Renal cortex interstitium (tissue), 11 donors: ENCODE data around the gene DPY19L3. TPM values are rescaled to one million over a fixed set of nuclear protein-coding genes. Genes with fewer than 3 reads are reported as not detected.
"Not testable (repeated sequence)": the region's sequence is repeated elsewhere in the genome, so short reads cannot be mapped to it uniquely, and the experiment has no call there.

Experiments used
- DNase-seq, 11 donors: peaks; one replicate each; pipeline ENCODE4 v3.0.0-alpha.2; 2013; ENCODE audit warnings: low read depth in 9 of 11, low spot score in 4 of 11; ENCODE audit errors: extremely low read depth in 1 of 11
- polyA plus RNA-seq, 3 donors: library from polyadenylated mRNA; unstranded; fragments of 120-200 nt; gene quantifications; one replicate each; pipeline ENCODE4 v1.2.1, GENCODE V29; 2013; ENCODE audit not compliant: insufficient read length in 3 of 3

The DPY19L3 gene
- polyA plus RNA-seq, 3 donors = 59.5 to 72.0 (median 70.0) TPM

DNA sequence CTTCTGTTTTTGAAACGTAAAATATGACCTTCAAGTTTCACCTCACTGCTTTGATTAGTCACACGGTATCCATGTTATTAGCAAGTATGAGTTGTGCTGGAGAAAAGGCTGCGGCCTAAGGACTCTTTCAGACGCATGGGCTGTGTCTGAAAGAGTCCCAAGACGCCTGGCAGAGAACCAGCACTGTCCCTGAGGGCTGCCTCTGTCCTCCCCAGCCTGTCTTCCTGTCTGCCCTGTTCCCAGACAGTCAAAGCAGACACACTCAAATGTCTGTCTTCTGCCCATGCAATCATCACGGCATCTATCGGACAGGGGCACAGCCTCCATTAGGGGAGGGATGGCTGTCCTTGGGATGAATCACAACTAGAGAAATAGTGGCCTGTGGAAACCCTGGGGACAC, 65.5 kb downstream of the DPY19L3 start:
- DNase-seq = no peak

DNA sequence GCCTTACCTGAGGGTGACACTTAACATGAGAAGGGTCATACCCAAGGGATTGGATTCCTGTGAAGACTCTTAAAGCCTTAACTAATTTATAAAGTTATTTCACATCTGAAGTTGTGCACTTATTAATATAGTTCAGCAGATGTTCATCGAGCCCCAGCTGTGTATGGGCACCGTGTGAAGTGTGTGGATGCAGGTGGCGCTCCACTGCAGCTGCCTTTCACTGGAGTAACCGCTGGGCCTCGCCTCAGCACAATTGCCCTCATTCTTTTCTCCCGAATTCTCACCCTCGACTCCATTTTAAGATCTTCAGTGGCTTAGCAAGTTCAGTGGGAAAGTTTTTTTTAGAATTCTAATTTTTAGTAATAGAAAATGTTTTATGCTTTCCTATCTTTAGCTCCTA, 66.2 kb downstream of the DPY19L3 start:
- no peak for DNase-seq

DNA sequence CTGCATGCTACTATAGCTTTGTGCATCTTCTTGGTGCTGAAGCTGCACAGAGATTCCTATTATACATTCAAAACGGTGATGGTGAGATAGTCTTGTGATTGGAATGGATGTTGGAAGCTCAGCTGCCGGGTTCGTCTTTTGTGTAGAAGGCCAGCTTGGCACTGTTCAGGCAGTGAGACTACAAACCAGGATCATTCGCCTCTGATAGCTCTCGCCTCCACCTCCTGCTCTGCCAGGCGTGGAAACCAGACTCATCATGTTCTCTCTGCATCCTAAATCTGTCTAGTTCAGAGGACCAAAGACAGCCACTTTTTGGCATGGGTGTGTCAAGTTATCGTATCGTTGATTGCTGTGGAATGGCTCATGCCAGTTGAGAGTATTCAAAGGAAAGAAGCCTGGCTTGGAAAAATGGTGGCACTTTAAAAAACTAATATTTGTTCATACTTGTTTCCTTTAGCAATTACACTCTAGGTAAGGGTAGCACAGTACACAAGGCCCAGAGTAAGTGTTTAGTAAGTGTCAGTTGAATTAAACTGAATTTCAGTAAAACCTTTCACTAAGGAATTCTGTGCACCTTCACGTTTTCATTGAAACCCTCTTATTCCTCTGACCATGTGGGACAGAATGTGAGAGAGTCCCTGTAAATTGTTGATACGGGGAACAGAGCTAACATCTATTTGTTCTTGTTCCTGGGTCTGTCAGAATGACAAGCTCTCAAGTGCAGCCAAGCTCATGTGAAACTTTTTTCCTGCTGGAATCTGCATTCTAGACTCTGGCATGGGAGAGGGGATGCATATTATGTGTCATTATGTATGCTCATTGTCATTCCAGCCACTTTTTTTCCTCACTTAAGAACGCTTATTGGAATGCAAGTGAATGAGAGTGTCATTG, 69.8 kb downstream of the DPY19L3 start:
- DNase-seq = no peak

DNA sequence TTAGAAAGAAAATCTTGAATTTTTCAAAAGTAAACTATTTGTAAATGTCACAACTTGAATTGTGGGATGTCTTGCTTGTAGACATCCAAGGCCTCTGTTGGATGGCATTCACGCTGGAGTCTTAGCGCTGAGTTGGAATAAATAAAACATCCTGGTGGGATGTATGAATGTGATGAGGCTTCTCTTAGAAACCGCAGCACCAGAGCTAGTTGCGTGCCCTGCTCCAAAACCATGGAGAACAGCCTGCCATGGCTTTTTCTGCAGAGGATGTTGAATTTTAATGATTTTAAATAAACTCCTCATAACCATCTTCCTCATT, 70.4 kb downstream of the DPY19L3 start:
- no peak for DNase-seq

DNA sequence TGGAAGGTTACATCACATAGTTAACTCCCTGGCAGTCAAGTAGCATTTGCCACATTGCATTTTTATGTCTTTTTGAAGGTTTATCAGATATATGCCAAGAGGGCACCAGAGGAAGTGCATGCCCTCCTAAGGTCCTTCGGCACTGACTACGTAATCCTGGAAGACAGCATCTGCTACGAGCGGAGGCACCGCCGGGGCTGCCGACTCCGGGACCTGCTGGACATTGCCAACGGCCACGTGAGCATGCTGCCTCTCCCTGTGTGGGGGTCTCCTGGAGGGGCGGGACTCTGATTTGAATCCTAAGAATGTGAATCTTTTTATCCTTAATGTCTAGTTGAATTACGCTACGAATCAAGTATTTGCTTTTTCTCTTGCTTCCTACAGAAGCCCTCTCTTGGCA, 74.8 kb downstream of the DPY19L3 start:
- DNase-seq = no peak

DNA sequence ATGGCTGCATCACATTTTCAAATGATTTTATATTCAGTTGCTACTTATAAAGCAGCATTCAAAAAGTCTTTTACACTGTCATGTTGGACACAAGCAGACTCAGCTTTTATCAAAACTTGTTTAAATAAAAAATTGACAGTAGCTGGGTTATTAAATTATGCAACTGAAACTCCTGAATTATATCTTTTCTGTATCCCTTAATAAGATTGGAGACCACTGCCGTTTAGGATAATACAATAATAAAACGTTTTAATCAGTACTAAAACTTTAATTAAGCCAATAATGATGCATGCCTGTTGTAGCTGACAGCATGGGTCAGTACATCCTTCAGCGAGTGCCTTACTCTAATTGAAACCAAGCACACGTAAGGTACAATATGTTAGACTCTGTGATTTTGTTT, 78.0 kb downstream of the DPY19L3 start:
- DNase-seq = no peak

DNA sequence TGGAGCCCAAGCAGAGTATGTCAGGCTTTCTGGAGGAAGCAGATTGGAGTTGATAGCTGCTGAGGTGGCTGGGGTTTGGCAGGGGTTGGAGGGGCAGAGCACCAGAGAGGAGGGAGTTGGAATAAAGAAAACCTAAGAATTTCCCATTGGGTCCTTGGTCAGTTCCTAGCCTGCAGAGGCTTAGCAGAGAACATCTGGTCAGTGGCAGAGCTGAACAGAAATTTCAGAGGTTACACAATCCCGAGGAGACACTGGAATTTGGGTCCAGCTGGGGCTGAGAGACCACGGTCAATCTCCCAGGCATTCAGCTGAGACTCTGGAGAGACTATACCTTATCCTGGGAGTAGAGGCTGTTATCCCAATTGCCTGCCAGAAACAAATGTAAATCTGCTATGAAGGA, 84.4 kb downstream of the DPY19L3 start:
- DNase-seq = no peak

DNA sequence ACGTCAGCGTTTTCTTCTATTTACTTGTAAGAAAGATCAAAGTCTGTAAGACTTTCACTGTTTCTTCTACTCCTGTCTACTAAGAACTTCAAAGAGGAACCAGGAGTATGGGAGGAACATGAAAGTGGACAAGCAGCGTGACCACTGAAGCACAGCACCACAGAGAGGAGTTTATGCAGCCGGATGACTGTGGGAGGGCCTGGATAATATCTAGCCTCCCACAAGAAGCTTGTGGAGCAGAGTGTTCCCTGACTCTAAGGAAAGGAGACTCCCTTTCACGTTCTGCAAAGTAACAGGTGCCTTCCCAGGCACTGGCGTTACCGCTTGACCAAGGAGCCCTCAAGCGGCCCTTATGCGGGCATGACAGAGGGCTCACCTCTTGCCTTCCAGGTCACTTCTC, 91.8 kb downstream of the DPY19L3 start:
- DNase-seq = peak in 7 of 11 donors; percentile 1 to 14 (median 8)

DNA sequence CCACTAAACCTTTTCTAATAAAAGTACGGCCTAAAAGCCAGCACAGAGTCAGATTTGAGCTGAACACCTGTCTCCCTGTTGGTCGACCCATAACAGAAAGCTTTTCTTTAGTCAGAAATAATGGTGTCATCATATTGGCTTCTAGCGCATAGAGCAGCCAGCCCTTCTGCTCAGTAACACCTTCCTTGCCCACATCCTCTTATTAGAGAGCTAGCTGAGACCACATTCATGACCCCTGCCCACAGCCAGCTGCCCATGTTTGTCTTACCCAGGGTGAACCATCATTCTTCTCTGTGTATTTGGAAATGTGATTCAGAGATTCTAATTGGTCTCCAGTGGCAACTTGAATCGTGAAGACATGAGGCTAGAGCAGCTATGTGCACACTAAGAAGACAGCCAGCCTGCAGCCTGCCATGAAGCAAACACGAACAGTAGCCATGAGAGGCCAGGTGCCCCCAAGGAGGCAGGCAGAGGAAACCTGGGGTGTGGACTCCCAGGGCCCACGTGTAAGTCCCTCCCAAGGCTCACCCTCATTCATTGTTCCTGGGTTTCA, 93.2 kb downstream of the DPY19L3 start:
- no peak for DNase-seq

DNA sequence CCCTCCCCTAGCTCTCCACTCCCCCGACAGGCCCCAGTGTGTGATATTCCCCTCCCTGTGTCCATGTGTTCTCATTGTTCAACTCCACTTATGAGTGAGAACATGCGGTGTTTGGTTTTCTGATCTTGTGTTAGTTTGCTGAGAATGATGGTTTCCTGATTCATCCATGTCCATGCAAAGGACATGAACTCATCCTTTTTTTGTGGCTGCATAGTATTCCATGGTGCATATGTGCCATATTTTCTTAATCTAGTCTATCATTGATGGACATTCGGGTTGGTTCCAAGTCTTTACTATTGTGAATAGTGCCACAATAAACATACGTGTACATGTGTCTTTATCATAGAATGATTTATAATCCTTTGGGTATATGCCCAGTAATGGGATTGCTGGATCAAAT, 106.9 kb downstream of the DPY19L3 start:
- DNase-seq = not testable (repeated sequence)

DNA sequence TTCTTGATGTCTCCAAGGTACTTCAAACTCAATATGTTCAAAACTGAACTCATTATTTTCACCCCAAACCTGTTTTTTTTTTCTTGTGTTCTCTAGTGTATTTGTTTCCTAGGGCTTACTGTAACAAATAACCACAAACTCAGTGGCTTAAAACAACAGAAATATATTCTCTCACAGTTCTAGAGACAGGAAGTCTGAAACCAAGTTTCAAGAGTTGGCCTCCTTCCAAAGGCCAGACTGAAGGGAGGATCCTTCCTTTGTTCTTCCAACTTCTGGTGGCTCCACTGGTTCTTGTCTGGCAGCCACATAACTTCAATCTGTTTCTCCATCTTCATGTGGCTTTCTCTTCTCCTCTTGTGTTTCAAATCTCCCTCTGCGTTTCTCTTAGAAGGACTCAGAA, 113.5 kb downstream of the DPY19L3 start:
- no peak for DNase-seq

DNA sequence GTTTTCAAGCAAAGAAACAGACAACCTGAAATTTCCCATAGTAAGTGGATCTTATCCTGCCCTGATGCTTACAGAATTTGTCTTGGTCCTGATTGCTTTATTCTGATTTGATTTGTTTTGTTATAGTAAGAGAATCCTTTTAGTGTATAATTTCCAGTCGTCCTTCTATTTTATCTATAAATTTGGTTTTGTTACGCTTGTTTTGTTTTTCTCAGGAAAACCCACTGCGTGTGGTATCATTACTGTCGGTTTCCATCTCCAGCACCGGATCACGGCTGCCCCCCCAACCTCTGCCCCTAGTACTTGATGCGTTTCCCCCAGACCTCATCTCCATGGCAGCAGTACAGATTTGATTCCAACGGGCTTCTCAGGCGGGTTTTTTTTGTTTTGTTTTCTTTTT, 117.4 kb downstream of the DPY19L3 start:
- DNase-seq = no peak

DNA sequence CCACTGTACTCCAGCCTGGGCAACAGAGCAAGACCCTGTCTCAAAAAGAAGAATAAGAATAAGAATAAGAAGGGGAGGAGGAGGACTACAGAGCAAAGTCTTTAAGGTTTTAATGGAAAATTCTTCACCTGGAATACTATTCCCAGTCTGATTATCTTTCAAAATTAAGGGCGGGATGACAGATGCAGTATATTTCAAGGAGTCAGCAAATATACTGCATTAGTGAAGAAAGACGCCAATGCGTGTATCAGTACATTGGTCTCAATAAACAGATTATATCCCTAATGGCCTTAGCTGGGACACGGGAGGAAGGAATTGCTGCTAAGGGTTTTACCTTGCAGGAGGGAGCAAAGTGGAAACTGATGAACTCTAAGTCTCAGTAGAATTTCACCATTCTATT, 121.3 kb downstream of the DPY19L3 start:
- no peak for DNase-seq

DNA sequence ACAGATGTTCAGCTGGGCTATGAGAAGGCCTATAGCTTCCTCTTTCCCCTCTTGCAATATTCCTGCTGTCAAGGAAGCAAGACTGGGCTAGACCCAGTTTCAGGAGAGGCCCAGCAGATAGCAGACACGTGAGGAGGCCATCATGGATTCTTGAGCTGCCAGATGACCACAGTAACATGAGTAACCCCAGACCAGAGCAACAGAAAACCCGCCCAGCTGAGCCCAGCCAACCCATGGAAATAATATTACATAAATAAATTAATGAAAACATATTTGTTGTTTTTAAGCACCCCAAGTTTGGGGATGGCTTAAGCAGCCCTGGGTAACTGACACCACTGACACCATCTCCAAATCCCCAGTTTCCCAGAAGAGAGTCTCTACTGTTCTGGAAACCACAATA, 125.2 kb downstream of the DPY19L3 start:
- DNase-seq = no peak

DNA sequence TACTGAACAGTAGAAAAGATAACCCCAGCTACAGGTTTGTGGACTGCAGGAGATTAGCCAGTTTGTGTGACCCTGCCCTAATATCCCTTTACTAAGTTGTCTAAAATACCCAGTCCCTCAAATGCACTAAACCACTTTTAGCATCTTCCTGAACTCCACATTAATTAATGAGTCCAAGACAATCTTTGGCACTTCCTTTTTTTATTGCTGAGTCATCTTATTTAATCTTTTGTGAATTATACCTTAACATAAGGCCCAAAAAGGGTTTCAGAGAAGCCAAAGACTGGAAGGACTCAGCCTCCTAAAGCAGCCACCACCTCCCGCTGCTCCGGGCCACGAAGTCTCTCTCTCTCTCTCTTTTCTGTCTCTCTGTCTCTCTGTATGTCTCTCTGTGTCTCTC, 126.7 kb downstream of the DPY19L3 start:
- DNase-seq = no peak

Other genes starting within 250 kb of the DPY19L3 start
- gene ZNF507, start 60.2 kb upstream of the DPY19L3 start, polyA plus RNA-seq = 10 to 100 TPM; 24.7 to 29.7 (median 28.1) TPM
- 100 to 1,000 TPM; 111 to 136 (median 119) TPM for gene PDCD5, start 175.4 kb downstream of the DPY19L3 start, polyA plus RNA-seq